Stimulated activated CD8-positive, alpha-beta memory T cell treated with anti-CD3 and anti-CD28 coated beads, Interleukin-7, amount 100 ng/mL, for 1 hour (primary cell): Measurements from ENCODE around the gene PARL.
"Not testable (repeated sequence)": the region's sequence is repeated elsewhere in the genome, so short reads cannot be mapped to it uniquely, and the experiment has no call there.

ENCODE experiments used
- DNase-seq, 2 donors: peaks; one replicate each; pipeline ENCODE4 v3.0.0-alpha.2; 2020; ENCODE audit warnings: low read depth in 2 of 2

Gene PARL

GRCh38 chr3:183789826-183790225 lies 94.9 kb downstream of the PARL start:
- DNase-seq: no peak

DNA sequence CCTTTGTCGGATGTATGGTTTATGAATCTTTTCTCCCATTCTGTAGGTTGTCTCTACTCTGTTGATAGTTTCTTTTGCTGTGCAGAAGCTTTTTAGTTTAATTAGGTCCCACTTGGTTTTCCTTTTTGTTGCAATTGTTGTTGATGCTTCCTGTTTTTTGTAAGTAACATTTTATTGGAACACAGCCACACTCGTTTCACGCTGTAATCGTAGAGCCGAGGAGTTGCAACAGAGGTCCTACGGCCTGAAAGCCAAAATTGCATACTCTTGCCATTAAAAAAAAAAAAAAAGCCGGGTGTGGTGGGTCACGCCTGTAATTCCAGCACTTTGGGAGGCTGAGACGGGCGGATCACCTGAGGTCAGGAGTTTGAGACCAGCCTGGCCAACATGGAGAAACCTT lies 100.2 kb downstream of the PARL start:
- DNase-seq: not testable (repeated sequence)

- no peak for DNase-seq
Observed at GRCh38 chr3:183782576-183783276, 102.0 kb downstream of the PARL start.

- DNase-seq: no peak
Observed at GRCh38 chr3:183781246-183781645, 103.4 kb downstream of the PARL start.

DNA sequence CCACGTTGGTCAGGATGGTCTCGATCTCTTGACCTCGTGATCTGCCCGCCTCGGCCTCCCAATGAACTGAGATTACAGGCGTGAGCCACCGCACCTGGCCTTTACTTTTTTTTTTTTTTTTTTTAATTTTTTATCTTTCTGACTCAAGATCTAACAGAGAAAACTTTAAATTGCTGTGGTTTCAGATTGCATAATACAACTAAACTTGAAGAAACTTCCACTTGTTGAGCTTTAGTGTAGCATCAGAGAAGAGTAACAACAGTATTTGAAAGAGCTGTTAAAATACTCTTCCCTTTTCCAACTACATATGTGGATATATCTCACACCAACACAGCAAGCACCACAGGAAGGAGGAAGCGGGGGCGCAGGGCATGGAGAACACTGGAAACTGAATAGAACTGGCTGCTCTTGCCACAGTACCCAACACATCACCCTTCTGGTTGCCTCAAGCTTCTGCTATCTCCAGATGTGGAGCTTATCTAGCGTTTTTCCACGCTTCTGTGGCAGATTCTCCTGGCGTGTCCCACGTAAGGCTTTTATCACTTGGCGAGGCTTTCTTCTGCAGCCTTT lies 104.7 kb downstream of the PARL start:
- no peak for DNase-seq
